Measurements from ENCODE around the gene SLC22A17. TPM values are rescaled to one million over a fixed set of nuclear protein-coding genes. Genes with fewer than 3 reads are reported as not detected.
"Not testable (repeated sequence)": the region's sequence is repeated elsewhere in the genome, so short reads cannot be mapped to it uniquely, and the experiment has no call there.

SLC22A17 gene
- total RNA-seq, 2 experiments from 2014 or later: not detected

- CTCF ChIA-PET (ENCODE audit: unreplicated experiment): no interaction called here
Observed at GRCh38 chr14:23396781-23397407, 44.2 kb upstream of the SLC22A17 start.

DNA sequence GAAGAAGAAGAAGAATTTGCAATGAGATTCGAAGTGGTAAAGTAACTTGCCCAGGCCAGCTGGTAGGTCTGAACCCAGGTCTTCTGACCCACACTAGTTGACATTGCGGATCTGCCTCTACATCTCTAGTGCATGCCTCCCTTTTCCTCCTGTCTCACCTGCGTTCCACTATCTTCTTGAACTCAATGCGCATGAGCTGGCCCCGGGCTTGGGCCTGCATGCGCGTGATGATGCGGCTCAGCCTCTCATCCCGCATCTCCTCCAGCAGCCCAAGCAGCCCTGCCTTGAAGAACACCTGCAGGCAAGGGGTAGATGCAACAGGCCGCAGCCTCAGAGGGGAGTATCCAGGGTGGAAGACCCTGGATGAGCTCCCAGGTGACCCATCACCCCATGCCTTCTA, 43.4 kb upstream of the SLC22A17 start:
- ChIA-PET CTCF (ENCODE audit: unreplicated experiment) (no interaction called here), POLR2A (no interaction called here)
- TF ChIP-seq EZH2phosphoT487 (IDR thresholded peaks at IDR 0.05; ENCODE audit: borderline replicate concordance, low read depth, low read length): no peak
- TF ChIP-seq, protein P1, sequence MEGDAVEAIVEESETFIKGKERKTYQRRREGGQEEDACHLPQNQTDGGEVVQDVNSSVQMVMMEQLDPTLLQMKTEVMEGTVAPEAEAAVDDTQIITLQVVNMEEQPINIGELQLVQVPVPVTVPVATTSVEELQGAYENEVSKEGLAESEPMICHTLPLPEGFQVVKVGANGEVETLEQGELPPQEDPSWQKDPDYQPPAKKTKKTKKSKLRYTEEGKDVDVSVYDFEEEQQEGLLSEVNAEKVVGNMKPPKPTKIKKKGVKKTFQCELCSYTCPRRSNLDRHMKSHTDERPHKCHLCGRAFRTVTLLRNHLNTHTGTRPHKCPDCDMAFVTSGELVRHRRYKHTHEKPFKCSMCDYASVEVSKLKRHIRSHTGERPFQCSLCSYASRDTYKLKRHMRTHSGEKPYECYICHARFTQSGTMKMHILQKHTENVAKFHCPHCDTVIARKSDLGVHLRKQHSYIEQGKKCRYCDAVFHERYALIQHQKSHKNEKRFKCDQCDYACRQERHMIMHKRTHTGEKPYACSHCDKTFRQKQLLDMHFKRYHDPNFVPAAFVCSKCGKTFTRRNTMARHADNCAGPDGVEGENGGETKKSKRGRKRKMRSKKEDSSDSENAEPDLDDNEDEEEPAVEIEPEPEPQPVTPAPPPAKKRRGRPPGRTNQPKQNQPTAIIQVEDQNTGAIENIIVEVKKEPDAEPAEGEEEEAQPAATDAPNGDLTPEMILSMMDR (conservative IDR thresholded peaks at IDR 0.05; ENCODE audit: low read length): no peak
- BruUV-seq (replicated peaks): no TSS peak
- Histone ChIP-seq H2AFZ (ENCODE audit: low read length) (no peak overlapping the region), H3K27ac (ENCODE audit: low read depth, low read length, poor library complexity, severe bottlenecking) (no peak overlapping the region), H3K36me3 (ENCODE audit: insufficient read depth, low read length) (no peaks in the 10 kb centered on the region), H3K4me3 (ENCODE audit: low read depth, low read length, poor library complexity, severe bottlenecking) (no peak overlapping the region), H3K9me2 (ENCODE audit: insufficient read depth, low read length) (no peaks in the 10 kb centered on the region), H3K4me1 (ENCODE audit: insufficient read depth, low read length, poor library complexity, severe bottlenecking) (no peaks in the 10 kb centered on the region), H3K79me2 (ENCODE audit: insufficient read depth, low read depth, low read length) (no peaks in the 10 kb centered on the region), H4K20me1 (ENCODE audit: insufficient read depth, low read length) (no peaks in the 10 kb centered on the region), H3K9me3 (ENCODE audit: low read length) (no peaks in the 10 kb centered on the region), H3K4me2 (ENCODE audit: low read length) (no peak overlapping the region)
- DNase-seq (ENCODE audit: low spot score): no peak
- intact Hi-C loops (cut with micrococcal nuclease; ENCODE audit: unreplicated experiment): no loop called here

More at GRCh38 chr14:23396781-23397407, 44.2 kb upstream of the SLC22A17 start:
- BruUV-seq (replicated peaks): no TSS peak
- no peaks in the 10 kb centered on the region for H3K36me3 ChIP-seq (ENCODE audit: insufficient read depth, low read length)
- H3K4me1 ChIP-seq (ENCODE audit: insufficient read depth, low read length, poor library complexity, severe bottlenecking): no peaks in the 10 kb centered on the region
- intact Hi-C loops (cut with micrococcal nuclease; ENCODE audit: unreplicated experiment): no loop called here
- H3K4me2 ChIP-seq (ENCODE audit: low read length): no peak overlapping the region
- DNase-seq (ENCODE audit: low spot score): no peak
- no peaks in the 10 kb centered on the region for H3K9me3 ChIP-seq (ENCODE audit: low read length)
- POLR2A ChIA-PET: no interaction called here
- no peak overlapping the region for H2AFZ ChIP-seq (ENCODE audit: low read length)
- H3K27ac ChIP-seq (ENCODE audit: low read depth, low read length, poor library complexity, severe bottlenecking): no peak overlapping the region
- no peak for TF ChIP-seq EZH2phosphoT487 (IDR thresholded peaks at IDR 0.05; ENCODE audit: borderline replicate concordance, low read depth, low read length)
- TF ChIP-seq, protein P1 (conservative IDR thresholded peaks at IDR 0.05; ENCODE audit: low read length): no peak
- no peaks in the 10 kb centered on the region for H3K9me2 ChIP-seq (ENCODE audit: insufficient read depth, low read length)
- no peak overlapping the region for H3K4me3 ChIP-seq (ENCODE audit: low read depth, low read length, poor library complexity, severe bottlenecking)
- H4K20me1 ChIP-seq (ENCODE audit: insufficient read depth, low read length): no peaks in the 10 kb centered on the region
- H3K79me2 ChIP-seq (ENCODE audit: insufficient read depth, low read depth, low read length): no peaks in the 10 kb centered on the region

GRCh38 chr14:23392613-23393012, 39.9 kb upstream of the SLC22A17 start:
- POLR2A ChIA-PET: no interaction called here
- H3K4me1 ChIP-seq (ENCODE audit: insufficient read depth, low read length, poor library complexity, severe bottlenecking): no peaks in the 10 kb centered on the region
- H3K4me3 ChIP-seq (ENCODE audit: low read depth, low read length, poor library complexity, severe bottlenecking): no peak overlapping the region
- H4K20me1 ChIP-seq (ENCODE audit: insufficient read depth, low read length): no peaks in the 10 kb centered on the region
- H2AFZ ChIP-seq (ENCODE audit: low read length): no peak overlapping the region
- intact Hi-C loops (cut with micrococcal nuclease; ENCODE audit: unreplicated experiment): no loop called here
- no peak for TF ChIP-seq EZH2phosphoT487 (IDR thresholded peaks at IDR 0.05; ENCODE audit: borderline replicate concordance, low read depth, low read length)
- TF ChIP-seq, protein P1 (conservative IDR thresholded peaks at IDR 0.05; ENCODE audit: low read length): no peak
- no peaks in the 10 kb centered on the region for H3K9me2 ChIP-seq (ENCODE audit: insufficient read depth, low read length)
- no TSS peak for BruUV-seq (replicated peaks)
- no peak overlapping the region for H3K27ac ChIP-seq (ENCODE audit: low read depth, low read length, poor library complexity, severe bottlenecking)
- H3K9me3 ChIP-seq (ENCODE audit: low read length): no peaks in the 10 kb centered on the region
- no peaks in the 10 kb centered on the region for H3K79me2 ChIP-seq (ENCODE audit: insufficient read depth, low read depth, low read length)
- H3K36me3 ChIP-seq (ENCODE audit: insufficient read depth, low read length): no peaks in the 10 kb centered on the region
- H3K4me2 ChIP-seq (ENCODE audit: low read length): no peak overlapping the region
- DNase-seq (ENCODE audit: low spot score): no peak
- CTCF ChIA-PET (ENCODE audit: unreplicated experiment): no interaction called here

DNA sequence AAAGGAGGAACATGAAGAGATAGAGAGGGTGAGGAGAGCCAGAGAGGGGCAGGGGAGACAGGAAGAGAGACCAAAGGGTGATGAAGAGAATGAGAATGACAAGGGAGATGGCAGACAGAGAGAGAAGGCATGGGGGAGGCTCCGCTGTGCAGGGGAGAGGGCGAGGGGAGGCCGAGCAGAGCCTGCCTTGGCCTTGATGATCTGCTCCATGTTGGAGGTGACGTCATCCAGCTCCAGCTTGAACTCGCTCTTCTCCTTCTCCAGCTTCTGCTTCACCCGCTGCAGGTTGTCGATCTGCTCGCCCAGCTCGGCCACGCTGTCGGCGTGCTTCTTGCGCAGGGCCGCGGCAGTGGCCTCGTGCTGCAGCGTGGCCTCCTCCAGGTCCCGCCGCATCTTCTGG, 37.2 kb upstream of the SLC22A17 start:
- H3K9me2 ChIP-seq (ENCODE audit: insufficient read depth, low read length); H2AFZ ChIP-seq (ENCODE audit: low read length); H3K4me2 ChIP-seq (ENCODE audit: low read length); H3K4me3 ChIP-seq (ENCODE audit: low read depth, low read length, poor library complexity, severe bottlenecking); H3K27ac ChIP-seq (ENCODE audit: low read depth, low read length, poor library complexity, severe bottlenecking); POLR2A ChIA-PET; H4K20me1 ChIP-seq (ENCODE audit: insufficient read depth, low read length); H3K4me1 ChIP-seq (ENCODE audit: insufficient read depth, low read length, poor library complexity, severe bottlenecking); H3K36me3 ChIP-seq (ENCODE audit: insufficient read depth, low read length); H3K79me2 ChIP-seq (ENCODE audit: insufficient read depth, low read depth, low read length); BruUV-seq (replicated peaks); intact Hi-C loops (cut with micrococcal nuclease; ENCODE audit: unreplicated experiment); H3K9me3 ChIP-seq (ENCODE audit: low read length); DNase-seq (ENCODE audit: low spot score): not testable (repeated sequence)
- CTCF ChIA-PET (ENCODE audit: unreplicated experiment): interaction anchor here (0.5 kb wide), 1 partner anchor 20 kb away, joined by 3 read pairs; no protein-coding TSS in a partner anchor

Measured in OCI-LY7 (cell line).